ENCODE data around the gene EPS8L1. TPM values are rescaled to one million over a fixed set of nuclear protein-coding genes. Genes with fewer than 3 reads are reported as not detected.

The EPS8L1 gene
- total RNA-seq, 4 donors from 2014 or later, result 60.6 to 84.8 (median 73.3) TPM

GRCh38 chr19:55044771-55045716 lies 30.6 kb upstream of the EPS8L1 start:
- WGBS, 2 donors, result 96 to 97% methylated on average over 11 to 18 of the region's 30 CpGs
- Histone ChIP-seq H3K27me3 (no peaks in the 10 kb centered on the region), H3K4me3 (replicated peaks in 1 of 3) (no peak overlapping the region), H3K4me1 (no peaks in the 10 kb centered on the region), H3K36me3 (peaks cover 44 to 59% of the 10 kb centered on the region in 2 donors), H3K27ac (no peak overlapping the region), H3K9me3 (no peaks in the 10 kb centered on the region)
- TF ChIP-seq POLR2A (IDR thresholded peaks at IDR 0.05) (no peak), CTCF (IDR thresholded peaks at IDR 0.05) (no peak)
- intact Hi-C loops (cut with DNase I), result no loop called here
- DNase-seq, result no peak

GRCh38 chr19:55046975-55047622 lies 28.6 kb upstream of the EPS8L1 start:
- Histone ChIP-seq H3K9me3 (no peaks in the 10 kb centered on the region), H3K4me3 (replicated peaks in 1 of 3) (no peak overlapping the region), H3K27me3 (no peaks in the 10 kb centered on the region), H3K36me3 (peaks cover 44 to 58% of the 10 kb centered on the region in 2 donors), H3K4me1 (no peaks in the 10 kb centered on the region), H3K27ac (no peak overlapping the region)
- DNase-seq, result no peak
- intact Hi-C loops (cut with DNase I), result no loop called here
- TF ChIP-seq POLR2A (IDR thresholded peaks at IDR 0.05) (no peak), CTCF (IDR thresholded peaks at IDR 0.05) (no peak)
- 88 to 89% methylated on average over 17 of the region's 17 CpGs for WGBS, 2 donors

GRCh38 chr19:55047951-55048350 lies 27.7 kb upstream of the EPS8L1 start:
- TF ChIP-seq POLR2A (IDR thresholded peaks at IDR 0.05) (no peak), CTCF (IDR thresholded peaks at IDR 0.05) (no peak)

GRCh38 chr19:55048446-55048845 lies 27.2 kb upstream of the EPS8L1 start:
- no peak for DNase-seq
- 90 to 94% methylated on average over 15 of the region's 15 CpGs for WGBS, 2 donors
- H3K27me3 ChIP-seq, result no peaks in the 10 kb centered on the region
- no peaks in the 10 kb centered on the region for H3K4me1 ChIP-seq
- no peak overlapping the region for H3K4me3 ChIP-seq (replicated peaks in 1 of 3)
- intact Hi-C loops (cut with DNase I), result no loop called here
- TF ChIP-seq CTCF (IDR thresholded peaks at IDR 0.05) (no peak), POLR2A (IDR thresholded peaks at IDR 0.05) (no peak)
- no peak overlapping the region for H3K27ac ChIP-seq
- H3K9me3 ChIP-seq, result no peaks in the 10 kb centered on the region
- H3K36me3 ChIP-seq, result peaks cover 44 to 58% of the 10 kb centered on the region in 2 donors

More at GRCh38 chr19:55047951-55048350, 27.7 kb upstream of the EPS8L1 start:
- no peaks in the 10 kb centered on the region for H3K4me1 ChIP-seq
- peaks cover 44 to 58% of the 10 kb centered on the region in 2 donors for H3K36me3 ChIP-seq
- no peak overlapping the region for H3K4me3 ChIP-seq (replicated peaks in 1 of 3)
- no peaks in the 10 kb centered on the region for H3K9me3 ChIP-seq
- no peak overlapping the region for H3K27ac ChIP-seq
- no peaks in the 10 kb centered on the region for H3K27me3 ChIP-seq
- intact Hi-C loops (cut with DNase I), result no loop called here
- DNase-seq, result no peak
- WGBS, 2 donors, result 91 to 95% methylated on average over 8 to 12 of the region's 12 CpGs

Measured in thyroid gland (tissue), 4 donors.